BJ (cell line): ENCODE measurements around the gene CD9. TPM values are rescaled to one million over a fixed set of nuclear protein-coding genes. Genes with fewer than 3 reads are reported as not detected.
A peak's percentile ranks its signal among the peaks of the same experiment; 100 is the strongest.

ENCODE experiments used
- CTCF ChIA-PET: fragments of 350-600 bp; formaldehyde crosslinking; extraction: SDS; loops from one replicate; lab custom pipeline; 2021; ENCODE audit warnings: antibody characterized with exemption, inconsistent platforms; lab: Yijun Ruan, JAX
- POLR2A ChIA-PET: fragments of 300-600 bp; sonication (Branson Sonifier 250); formaldehyde crosslinking; extraction: SDS; loops from one replicate; lab custom pipeline; 2021; ENCODE audit warnings: antibody characterized with exemption; lab: Charles Lee
- DNase-seq: peaks from one replicate; pipeline ENCODE4 v3.0.0-alpha.2; 2011; ENCODE audit warnings: low read depth
- H3K27me3 ChIP-seq: 2 replicates; pipeline ENCODE4 v1.6.0; 2011; ENCODE audit warnings: low read length; ENCODE audit not compliant: control insufficient read depth, insufficient read depth
- H3K36me3 ChIP-seq: 2 replicates; pipeline ENCODE4 v1.5.1; 2011; ENCODE audit warnings: low read length; ENCODE audit not compliant: control insufficient read depth, insufficient read depth
- H3K4me3 ChIP-seq: 2 replicates; pipeline ENCODE4 v1.5.1; 2011; ENCODE audit warnings: low read depth, mild to moderate bottlenecking, control low read depth, low read length
- CTCF ChIP-seq: IDR thresholded peaks from 2 replicates; pipeline ENCODE4 v1.5.1; 2011; ENCODE audit warnings: low read depth, mild to moderate bottlenecking, control low read depth, inconsistent platforms, low read length, moderate library complexity; ENCODE audit not compliant: insufficient read depth
- polyA plus RNA-seq: library from polyadenylated mRNA; depleted of rRNA; stranded (reverse); fragments of >200 nt; gene quantifications from 2 replicates; pipeline ENCODE4 v1.2.3, GENCODE V29; 2011

CD9 gene
- polyA plus RNA-seq, 1 experiment: 86.0 TPM

- Histone ChIP-seq H3K27me3 (no peaks in the 10 kb centered on the region), H3K36me3 (no peaks in the 10 kb centered on the region), H3K4me3 (no peak overlapping the region)
- ChIA-PET CTCF (interaction anchor here (0.9 to 3.4 kb wide), 5 partner anchors 14 to 103 kb away, joined by 3 to 28 read pairs (median 7); no protein-coding TSS in a partner anchor), POLR2A (interaction anchor here (0.7 to 1.3 kb wide), 3 partner anchors 14 to 89 kb away, joined by 3 to 4 read pairs (median 3); no protein-coding TSS in a partner anchor)
- TF ChIP-seq CTCF: no peak
- DNase-seq: no peak
Measured at GRCh38 chr12:6181583-6182278, 18.5 kb upstream of the CD9 start.

GRCh38 chr12:6182279-6182898, 17.8 kb upstream of the CD9 start:
- Histone ChIP-seq H3K36me3 (no peaks in the 10 kb centered on the region), H3K4me3 (no peak overlapping the region), H3K27me3 (no peaks in the 10 kb centered on the region)
- no peak for TF ChIP-seq CTCF
- DNase-seq: peak; percentile 92
- ChIA-PET POLR2A (interaction anchor here (0.7 to 1.3 kb wide), 3 partner anchors 15 to 89 kb away, joined by 3 to 4 read pairs (median 3); no protein-coding TSS in a partner anchor), CTCF (interaction anchor here (1.1 to 3.4 kb wide), 5 partner anchors 13 to 103 kb away, joined by 3 to 28 read pairs (median 7); no protein-coding TSS in a partner anchor)

- Histone ChIP-seq H3K36me3 (no peaks in the 10 kb centered on the region), H3K4me3 (no peak overlapping the region), H3K27me3 (no peaks in the 10 kb centered on the region; the same call in 1 of the 2 replicates)
- ChIA-PET POLR2A (no interaction called here), CTCF (interaction anchor here (1.0 to 3.4 kb wide), 4 partner anchors 12 to 102 kb away, joined by 3 to 28 read pairs (median 12); no protein-coding TSS in a partner anchor)
- no peak for DNase-seq
- no peak for TF ChIP-seq CTCF
Measured at GRCh38 chr12:6183689-6184428, 16.3 kb upstream of the CD9 start.

- no peak for DNase-seq
Measured at GRCh38 chr12:6185961-6186827, 14.0 kb upstream of the CD9 start.

More at GRCh38 chr12:6185961-6186827, 14.0 kb upstream of the CD9 start:
- Histone ChIP-seq H3K36me3 (no peaks in the 10 kb centered on the region), H3K27me3 (peaks cover 1% of the 10 kb centered on the region; the same call in 1 of the 2 replicates), H3K4me3 (no peak overlapping the region)
- POLR2A ChIA-PET: no interaction called here
- no peak for TF ChIP-seq CTCF
- CTCF ChIA-PET: interaction anchor here (1.3 to 2.5 kb wide), 2 partner anchors 9 to 25 kb away, joined by 6 to 15 read pairs; no protein-coding TSS in a partner anchor
